ENCODE measurements around the gene UBE2E2.

Gene UBE2E2

DNA sequence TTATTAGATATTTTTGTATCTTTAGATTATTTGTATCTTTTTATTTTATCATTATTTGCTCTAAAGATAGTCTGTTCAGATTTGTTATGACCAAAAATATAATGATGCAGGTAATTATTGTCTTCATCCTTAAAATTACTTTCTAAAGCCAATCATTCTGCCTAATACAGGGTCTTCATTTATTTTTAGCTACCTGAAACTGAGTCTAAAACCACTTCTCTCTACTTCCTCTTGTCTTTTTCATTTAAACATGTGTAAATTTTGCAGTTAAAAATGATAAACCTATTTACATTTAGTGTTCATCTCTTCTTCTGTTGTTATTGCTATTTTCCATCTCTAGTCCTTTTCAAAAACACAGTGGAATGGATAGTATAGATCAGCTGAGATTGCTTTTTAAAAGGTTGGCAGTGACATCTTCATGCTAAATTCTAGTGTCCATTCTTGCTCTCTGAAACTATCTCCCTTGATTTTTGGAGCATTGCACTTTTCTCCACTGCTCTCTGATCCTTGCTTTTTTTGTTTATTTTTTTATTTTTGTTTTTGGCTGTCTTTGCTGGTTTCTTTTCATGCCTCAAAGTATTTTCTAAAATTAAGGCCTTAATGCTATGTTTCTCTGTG, 91.8 kb downstream of the UBE2E2 start:
- H3K4me3 ChIP-seq (ENCODE audit: low read length): no peak overlapping the region
- TF ChIP-seq, protein P1, sequence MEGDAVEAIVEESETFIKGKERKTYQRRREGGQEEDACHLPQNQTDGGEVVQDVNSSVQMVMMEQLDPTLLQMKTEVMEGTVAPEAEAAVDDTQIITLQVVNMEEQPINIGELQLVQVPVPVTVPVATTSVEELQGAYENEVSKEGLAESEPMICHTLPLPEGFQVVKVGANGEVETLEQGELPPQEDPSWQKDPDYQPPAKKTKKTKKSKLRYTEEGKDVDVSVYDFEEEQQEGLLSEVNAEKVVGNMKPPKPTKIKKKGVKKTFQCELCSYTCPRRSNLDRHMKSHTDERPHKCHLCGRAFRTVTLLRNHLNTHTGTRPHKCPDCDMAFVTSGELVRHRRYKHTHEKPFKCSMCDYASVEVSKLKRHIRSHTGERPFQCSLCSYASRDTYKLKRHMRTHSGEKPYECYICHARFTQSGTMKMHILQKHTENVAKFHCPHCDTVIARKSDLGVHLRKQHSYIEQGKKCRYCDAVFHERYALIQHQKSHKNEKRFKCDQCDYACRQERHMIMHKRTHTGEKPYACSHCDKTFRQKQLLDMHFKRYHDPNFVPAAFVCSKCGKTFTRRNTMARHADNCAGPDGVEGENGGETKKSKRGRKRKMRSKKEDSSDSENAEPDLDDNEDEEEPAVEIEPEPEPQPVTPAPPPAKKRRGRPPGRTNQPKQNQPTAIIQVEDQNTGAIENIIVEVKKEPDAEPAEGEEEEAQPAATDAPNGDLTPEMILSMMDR (IDR thresholded peaks at IDR 0.05; ENCODE audit: insufficient read depth, low read depth, low read length, missing control alignments): no peak
- DNase-seq (ENCODE audit: low read depth): no peak

DNA sequence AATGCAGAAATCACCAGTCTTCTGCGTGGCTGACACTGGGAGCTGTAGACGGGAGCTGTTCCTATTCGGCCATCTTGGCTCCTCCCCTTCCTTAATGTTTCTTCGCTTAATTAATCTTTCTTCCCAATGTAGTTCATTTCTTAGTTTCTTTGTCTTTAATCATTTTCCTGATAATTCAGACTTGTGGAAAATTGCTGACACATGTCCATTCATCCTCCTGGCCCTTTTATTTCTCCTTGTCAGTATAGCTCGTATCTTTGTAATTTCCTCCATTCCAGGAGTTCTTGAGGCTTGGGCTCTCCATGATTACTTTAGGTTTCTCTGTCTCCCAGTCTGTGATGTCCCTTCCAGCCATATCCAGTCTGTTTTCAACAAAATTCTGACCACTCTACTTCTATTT, 98.7 kb downstream of the UBE2E2 start:
- TF ChIP-seq, protein P1 (IDR thresholded peaks at IDR 0.05; ENCODE audit: insufficient read depth, low read depth, low read length, missing control alignments): no peak
- no peak for DNase-seq (ENCODE audit: low read depth)
- H3K4me3 ChIP-seq (ENCODE audit: low read length): no peak overlapping the region

DNA sequence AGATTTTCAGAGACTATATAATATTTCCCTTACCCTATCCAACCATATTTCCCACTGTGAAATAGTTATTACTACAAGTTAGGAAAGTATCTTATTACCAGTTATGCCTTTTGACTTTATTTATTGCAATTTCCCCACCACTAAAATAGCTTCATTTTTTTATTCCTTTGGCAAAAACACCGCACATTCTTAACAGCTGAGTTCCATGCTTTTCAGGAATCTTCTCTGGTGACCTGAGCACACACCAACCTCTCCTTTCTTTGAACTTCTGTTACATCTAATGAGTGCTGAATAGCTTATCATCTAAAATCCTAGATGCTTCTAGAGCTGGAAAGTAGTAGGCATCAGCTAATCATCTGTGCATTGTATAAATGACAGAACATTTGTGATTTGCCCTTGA, 99.1 kb downstream of the UBE2E2 start:
- TF ChIP-seq, protein P1 (IDR thresholded peaks at IDR 0.05; ENCODE audit: insufficient read depth, low read depth, low read length, missing control alignments): no peak
- no peak overlapping the region for H3K4me3 ChIP-seq (ENCODE audit: low read length)
- DNase-seq (ENCODE audit: low read depth): no peak

DNA sequence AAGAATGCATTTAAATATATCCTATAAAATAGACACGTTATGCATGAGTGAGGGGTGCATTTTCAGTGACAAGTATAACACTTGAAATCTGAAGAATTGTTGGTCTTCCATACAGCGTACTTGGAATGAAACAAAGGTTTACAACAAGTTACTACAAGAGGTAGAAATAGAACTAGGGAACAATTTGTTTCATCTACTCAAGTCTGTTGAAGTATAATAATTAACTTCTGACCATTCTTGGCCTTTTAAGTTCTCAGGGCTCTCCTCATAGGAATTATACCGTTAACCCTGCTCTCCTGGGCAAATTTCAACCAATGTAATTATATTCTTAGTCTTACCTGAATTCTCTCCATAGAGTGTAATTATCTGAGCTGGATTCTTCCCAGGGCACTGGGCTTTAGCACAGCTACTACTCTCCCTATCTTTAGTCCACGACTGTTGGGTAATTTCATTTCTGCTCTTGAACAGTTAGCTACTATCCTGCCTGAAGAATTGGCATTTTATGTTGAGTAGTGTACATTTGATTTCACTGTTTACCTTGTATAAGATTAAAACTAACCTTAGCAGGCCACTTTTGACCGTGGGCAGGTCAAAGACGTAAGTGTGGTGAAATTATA, 100.6 kb downstream of the UBE2E2 start:
- no peak overlapping the region for H3K4me3 ChIP-seq (ENCODE audit: low read length)
- TF ChIP-seq, protein P1 (IDR thresholded peaks at IDR 0.05; ENCODE audit: insufficient read depth, low read depth, low read length, missing control alignments): no peak
- DNase-seq (ENCODE audit: low read depth): no peak

DNA sequence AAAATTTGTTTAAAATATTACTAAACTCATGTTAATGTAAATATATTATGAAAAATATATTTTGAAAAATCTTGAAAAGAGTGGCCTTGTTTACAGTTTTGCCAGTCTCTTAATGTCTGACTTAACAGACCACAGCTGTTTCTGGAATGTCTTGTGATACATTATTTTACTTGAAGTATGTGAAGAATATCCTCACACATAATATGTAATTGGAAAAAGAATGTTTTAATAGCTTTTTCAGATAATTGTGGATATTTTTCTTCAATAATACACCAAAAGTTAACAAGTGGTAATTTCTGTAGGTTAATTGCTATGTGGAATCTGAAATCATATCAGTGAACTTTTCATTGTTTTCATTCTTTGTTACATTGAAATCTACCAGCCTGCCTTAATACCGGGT, 101.3 kb downstream of the UBE2E2 start:
- TF ChIP-seq, protein P1 (IDR thresholded peaks at IDR 0.05; ENCODE audit: insufficient read depth, low read depth, low read length, missing control alignments): no peak
- no peak for DNase-seq (ENCODE audit: low read depth)
- H3K4me3 ChIP-seq (ENCODE audit: low read length): no peak overlapping the region

DNA sequence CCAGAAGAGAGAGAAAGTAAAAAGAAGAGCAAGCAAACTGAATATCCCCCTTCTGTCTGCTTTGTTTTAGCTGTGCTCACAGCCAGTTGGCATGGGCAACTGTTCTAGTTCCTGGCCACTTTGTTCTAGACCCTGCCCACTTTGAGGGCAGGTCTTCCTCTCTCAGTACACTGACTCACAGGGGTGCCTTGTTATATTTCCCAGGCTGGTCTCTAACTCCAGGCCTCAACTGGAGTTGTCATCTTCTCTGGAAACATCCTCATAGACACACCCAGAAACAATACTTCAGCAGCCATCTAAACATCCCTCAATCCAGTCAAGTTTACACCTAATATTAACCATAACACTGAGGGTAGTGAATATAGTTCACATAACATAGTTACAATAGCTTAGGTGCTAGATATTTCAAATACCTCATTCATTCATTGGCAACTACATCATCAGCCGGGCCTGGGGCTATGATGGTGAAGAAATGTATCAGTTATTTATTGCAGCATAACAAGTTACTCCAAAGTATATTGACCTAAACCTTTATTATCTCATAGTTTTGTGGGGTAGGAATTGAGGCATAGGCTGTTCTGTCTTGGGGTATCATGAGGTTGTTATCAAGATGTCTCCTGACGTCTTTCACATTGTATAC, 106.0 kb downstream of the UBE2E2 start:
- TF ChIP-seq, protein P1 (IDR thresholded peaks at IDR 0.05; ENCODE audit: insufficient read depth, low read depth, low read length, missing control alignments): no peak

More for the DNA sequence above, 106.0 kb downstream of the UBE2E2 start:
- peak; percentile 16 for DNase-seq (ENCODE audit: low read depth)
- no peak overlapping the region for H3K4me3 ChIP-seq (ENCODE audit: low read length)
